Cardiac muscle cell (in vitro differentiated cells and primary cell): Measurements from ENCODE around the gene SHPK. TPM values are rescaled to one million over a fixed set of nuclear protein-coding genes. Genes with fewer than 3 reads are reported as not detected.

ENCODE experiments used
- DNase-seq, 2 donors: peaks; one replicate each; pipeline versions ENCODE4 v3.0.0 to v3.0.0-alpha.2; 2010 to 2017; ENCODE audit warnings: low read depth in 1 of 2, low spot score in 1 of 2
- H3K27ac ChIP-seq: fragments of 200-600 bp; sonication (generic); 2 replicates; pipeline ENCODE4 v1.5.1; 2016
- H3K27me3 ChIP-seq: fragments of 200-600 bp; sonication (generic); 2 replicates; pipeline ENCODE4 v1.6.0; 2016; ENCODE audit warnings: control low read depth
- H3K36me3 ChIP-seq: fragments of 200-600 bp; sonication (generic); 2 replicates; pipeline ENCODE4 v1.5.1; 2016; ENCODE audit warnings: control low read depth
- H3K4me1 ChIP-seq: fragments of 200-600 bp; sonication (generic); 2 replicates; pipeline ENCODE4 v1.8.1; 2017; ENCODE audit warnings: low read depth, mild to moderate bottlenecking, mixed run types
- H3K4me3 ChIP-seq: fragments of 200-600 bp; sonication (generic); 2 replicates; pipeline ENCODE4 v1.5.1; 2016; ENCODE audit warnings: mild to moderate bottlenecking
- H3K9me3 ChIP-seq: fragments of 200-600 bp; sonication (generic); 2 replicates; pipeline ENCODE4 v1.5.1; 2017; ENCODE audit warnings: low read depth, mild to moderate bottlenecking, control low read depth
- CTCF ChIP-seq: IDR thresholded peaks from 2 replicates; pipeline ENCODE4 v1.5.1; 2012; ENCODE audit warnings: low read depth, mild to moderate bottlenecking, low read length
- polyA plus RNA-seq: library from polyadenylated mRNA; unstranded; fragments of >200 nt; fragmentation: Nextera tagmentation; extraction: Ambion mirVana; gene quantifications from 2 replicates; pipeline ENCODE4 v1.2.1, GENCODE V29; 2016
- total RNA-seq: library from RNA; depleted of rRNA; stranded (reverse); fragments of >200 nt; gene quantifications from 2 replicates; pipeline ENCODE4 v1.2.3, GENCODE V29; 2016

SHPK gene
- total and polyA plus RNA-seq, 2 experiments from 2014 or later, result 3.6 to 8.8 TPM

DNA sequence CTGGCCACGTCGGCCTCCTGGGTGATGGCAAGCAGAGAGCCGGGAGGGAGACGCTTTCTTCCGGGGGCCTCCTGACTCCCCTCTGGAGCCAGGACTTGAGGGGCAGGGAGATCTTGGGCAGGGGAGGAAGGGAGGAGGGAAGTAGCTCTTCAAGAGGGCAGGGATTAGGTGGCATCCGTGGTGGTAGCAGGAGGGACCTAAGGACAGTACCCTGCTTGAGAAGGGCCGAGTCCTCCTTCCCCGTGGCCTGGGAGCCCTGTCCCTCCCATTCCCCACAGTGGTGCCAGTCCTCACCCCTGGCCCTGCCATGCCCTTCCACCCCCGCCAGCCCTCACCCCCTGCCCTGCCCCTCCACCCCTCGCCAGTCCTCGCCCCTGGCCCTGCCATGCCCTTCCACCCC, 19.7 kb upstream of the SHPK start:
- no peak for DNase-seq
- no peak for TF ChIP-seq CTCF
- no peaks in the 10 kb centered on the region for H3K36me3 ChIP-seq
- H3K9me3 ChIP-seq, result no peaks in the 10 kb centered on the region
- no peak overlapping the region for H3K4me3 ChIP-seq
- H3K27me3 ChIP-seq, result no peaks in the 10 kb centered on the region
- H3K4me1 ChIP-seq, result peaks cover 14% of the 10 kb centered on the region
- no peak overlapping the region for H3K27ac ChIP-seq

GRCh38 chr17:3647769-3648555, 11.9 kb upstream of the SHPK start:
- peak overlapping the region; percentile 57 for H3K27ac ChIP-seq
- H3K36me3 ChIP-seq, result peaks cover 3% of the 10 kb centered on the region
- TF ChIP-seq CTCF, result peak; percentile 58
- DNase-seq, result peak; percentile 71 to 82
- no peaks in the 10 kb centered on the region for H3K27me3 ChIP-seq
- H3K4me1 ChIP-seq, result no peaks in the 10 kb centered on the region
- H3K9me3 ChIP-seq, result no peaks in the 10 kb centered on the region
- H3K4me3 ChIP-seq, result no peak overlapping the region

DNA sequence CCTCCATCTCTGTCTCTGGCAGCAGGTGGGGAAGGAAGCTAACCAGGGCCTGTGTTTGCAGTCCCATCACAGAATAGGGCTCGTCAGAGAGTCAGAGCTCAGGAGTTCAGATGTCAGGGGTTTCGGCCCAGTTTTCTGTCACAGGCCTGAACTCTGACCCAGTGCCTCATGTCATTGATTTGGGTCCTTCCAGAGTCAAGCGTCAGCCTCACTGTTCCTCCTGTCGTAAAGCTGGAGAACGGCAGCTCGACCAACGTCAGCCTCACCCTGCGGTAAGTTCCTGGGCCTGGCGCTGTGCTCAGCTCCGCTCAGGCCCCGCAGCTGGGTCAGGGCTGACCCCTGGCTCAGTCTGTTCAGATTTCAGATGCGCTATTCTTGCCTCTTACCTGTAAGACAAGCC, 11.2 kb upstream of the SHPK start:
- TF ChIP-seq CTCF, result no peak
- no peaks in the 10 kb centered on the region for H3K27me3 ChIP-seq
- no peak overlapping the region for H3K4me3 ChIP-seq
- no peaks in the 10 kb centered on the region for H3K9me3 ChIP-seq
- peaks cover 3% of the 10 kb centered on the region for H3K36me3 ChIP-seq
- DNase-seq, result no peak
- peak overlapping the region; percentile 57 for H3K27ac ChIP-seq
- H3K4me1 ChIP-seq, result no peaks in the 10 kb centered on the region

- no peak for TF ChIP-seq CTCF
- Histone ChIP-seq H3K4me1 (peaks cover 12% of the 10 kb centered on the region), H3K27ac (no peak overlapping the region), H3K36me3 (peaks cover 3% of the 10 kb centered on the region), H3K4me3 (no peak overlapping the region), H3K9me3 (no peaks in the 10 kb centered on the region), H3K27me3 (no peaks in the 10 kb centered on the region)
- no peak for DNase-seq
Measured at GRCh38 chr17:3645310-3645709, 9.3 kb upstream of the SHPK start.

GRCh38 chr17:3643889-3644349, 7.9 kb upstream of the SHPK start:
- peaks cover 3% of the 10 kb centered on the region for H3K36me3 ChIP-seq
- DNase-seq, result no peak
- H3K4me1 ChIP-seq, result peaks cover 20% of the 10 kb centered on the region
- H3K27ac ChIP-seq, result no peak overlapping the region
- H3K4me3 ChIP-seq, result no peak overlapping the region
- H3K27me3 ChIP-seq, result no peaks in the 10 kb centered on the region
- H3K9me3 ChIP-seq, result no peaks in the 10 kb centered on the region
- no peak for TF ChIP-seq CTCF
